GM21390 (cell line): Measurements from ENCODE around the gene IPO7.
"Not testable (repeated sequence)": the region's sequence is repeated elsewhere in the genome, so short reads cannot be mapped to it uniquely, and the experiment has no call there.

Source experiments
- ATAC-seq: cut with Tn5 transposase; IDR thresholded peaks from one replicate; pipeline ENCODE4 v1.9.1; 2021; ENCODE audit not compliant: unreplicated experiment

The IPO7 gene

DNA sequence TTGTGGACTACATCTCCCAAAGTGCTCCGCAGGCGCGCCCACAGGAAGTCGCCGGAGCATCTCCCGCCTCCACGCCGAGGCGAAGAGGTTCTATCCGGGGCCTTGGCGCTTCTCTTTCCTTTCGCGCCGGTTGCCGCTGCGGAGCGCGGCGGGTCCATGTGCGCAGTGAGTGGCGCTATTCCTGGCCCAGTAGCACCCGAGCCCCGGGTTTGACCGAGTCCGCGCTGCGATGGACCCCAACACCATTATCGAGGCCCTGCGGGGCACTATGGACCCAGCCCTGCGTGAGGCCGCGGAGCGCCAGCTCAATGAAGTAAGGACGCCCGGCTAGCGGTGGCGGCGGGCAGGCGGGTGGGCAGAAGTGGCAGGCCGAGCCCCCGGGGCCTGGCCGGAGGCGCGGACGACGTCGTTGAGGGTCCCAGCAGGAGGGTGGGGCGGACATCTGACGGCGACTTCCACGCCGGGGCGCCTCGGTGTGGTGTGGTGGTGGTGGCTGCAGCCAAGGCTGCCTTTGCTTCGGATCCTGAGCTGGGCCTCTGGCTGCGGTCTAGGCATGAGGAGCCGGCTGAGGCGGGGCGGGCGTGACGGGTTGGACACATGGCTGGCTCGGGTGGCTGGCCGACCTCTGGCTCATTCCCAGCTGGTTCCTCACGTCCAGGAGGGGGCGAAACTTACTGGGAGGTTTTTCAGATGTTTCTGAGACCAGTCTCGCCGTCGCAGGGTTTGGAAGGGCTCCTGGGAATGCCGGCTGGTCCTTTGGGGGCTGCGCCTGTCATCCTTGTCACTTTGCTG is at the start of gene IPO7:
TSS of gene IPO7 (plus strand) at position 118 of the 792 bp plus-strand sequence. CDS start at position 230, 112 bp downstream.
- ATAC-seq = peak; percentile 96

DNA sequence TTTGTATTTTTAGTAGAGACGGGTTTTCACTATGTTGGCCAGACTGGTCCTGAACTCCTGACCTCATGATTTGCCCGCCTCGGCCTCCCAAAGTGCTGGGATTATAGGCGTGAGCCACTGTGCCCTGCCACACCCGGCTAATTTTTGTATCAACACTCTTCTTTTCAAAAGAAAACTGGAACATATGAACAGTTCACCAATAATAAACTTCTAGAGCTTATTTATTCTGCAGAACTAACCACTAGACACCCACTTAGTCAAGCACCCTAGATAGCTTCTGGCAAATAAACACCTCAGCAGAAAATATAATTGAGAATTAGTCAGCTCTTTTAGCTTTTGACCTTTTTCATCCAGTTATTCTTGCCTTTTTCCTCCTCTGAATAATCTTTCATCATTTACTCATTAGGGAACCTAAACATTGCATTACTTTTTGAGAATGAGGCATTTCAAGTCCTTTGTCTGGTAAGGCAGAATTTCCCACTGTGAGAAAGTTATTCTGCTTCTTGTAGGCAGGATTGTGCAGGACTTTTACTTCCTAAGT is 42.7 kb upstream of the IPO7 start:
- ATAC-seq = no peak

DNA sequence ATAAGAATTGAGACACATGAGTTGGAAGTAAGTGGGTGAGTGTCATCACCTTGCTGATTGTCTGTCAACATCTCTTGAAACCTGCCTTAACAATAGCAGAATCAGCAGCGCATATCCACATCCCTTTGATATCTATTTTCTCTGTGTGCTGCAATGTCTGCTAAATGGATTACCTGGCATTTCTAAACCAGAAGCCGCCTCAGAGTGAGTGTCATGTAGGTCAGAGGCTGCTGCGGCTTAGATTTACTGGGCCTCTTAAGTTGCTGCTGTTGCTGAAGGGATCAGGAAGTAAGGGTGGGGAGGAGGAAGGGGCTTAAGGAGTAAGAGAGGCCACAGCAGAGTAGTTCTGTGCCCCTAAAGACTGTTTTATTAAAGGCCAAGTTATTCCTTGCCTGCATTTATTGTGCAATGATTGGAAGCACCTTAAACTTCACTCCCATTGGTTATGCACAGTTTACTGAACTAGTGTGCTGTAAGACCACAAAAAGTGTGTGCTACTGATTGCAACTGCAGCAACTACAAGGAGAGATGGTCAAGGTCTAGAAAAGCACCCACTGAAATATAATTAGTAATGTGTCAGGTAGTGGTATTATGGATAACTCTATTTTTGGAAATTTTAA is 40.3 kb upstream of the IPO7 start:
- ATAC-seq = no peak

DNA sequence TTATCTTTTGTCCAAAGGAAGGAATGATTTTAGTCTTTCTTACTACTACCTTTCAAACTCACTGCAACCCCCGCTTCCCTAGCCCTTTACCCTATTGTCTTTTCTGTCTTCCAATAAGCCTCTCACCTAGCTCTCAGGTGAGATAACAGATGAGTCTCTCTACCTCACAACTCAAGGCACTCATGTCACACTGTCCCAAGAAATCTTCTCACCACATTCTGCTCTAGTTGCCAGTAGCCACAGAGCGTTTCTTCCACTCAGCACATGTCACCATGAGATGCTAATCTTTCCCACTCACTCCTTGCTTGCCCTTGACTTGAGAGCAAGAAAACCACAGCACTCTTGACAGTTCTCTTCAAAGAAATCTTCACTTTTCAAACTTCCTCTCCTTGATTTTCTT is 37.4 kb upstream of the IPO7 start:
- no peak for ATAC-seq

DNA sequence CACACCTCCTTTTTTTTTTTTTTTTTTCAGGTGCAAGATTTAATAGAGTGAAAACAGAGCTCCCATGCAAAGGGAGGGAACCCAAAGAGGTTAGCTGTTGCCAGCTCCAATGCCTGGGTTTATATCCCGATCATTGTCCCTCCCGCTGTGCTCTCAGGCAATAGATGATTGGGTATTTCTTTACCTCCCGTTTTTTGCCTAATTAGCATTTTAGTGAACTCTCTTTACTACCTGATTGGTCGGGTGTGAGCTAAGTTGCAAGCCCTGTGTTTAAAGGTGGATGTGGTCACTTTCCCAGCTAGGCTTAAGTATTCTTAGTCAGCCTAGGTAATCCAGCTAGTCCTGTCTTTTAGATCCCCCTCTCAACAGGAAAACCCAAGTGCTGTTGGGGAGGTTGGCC is 36.7 kb upstream of the IPO7 start:
- not testable (repeated sequence) for ATAC-seq

DNA sequence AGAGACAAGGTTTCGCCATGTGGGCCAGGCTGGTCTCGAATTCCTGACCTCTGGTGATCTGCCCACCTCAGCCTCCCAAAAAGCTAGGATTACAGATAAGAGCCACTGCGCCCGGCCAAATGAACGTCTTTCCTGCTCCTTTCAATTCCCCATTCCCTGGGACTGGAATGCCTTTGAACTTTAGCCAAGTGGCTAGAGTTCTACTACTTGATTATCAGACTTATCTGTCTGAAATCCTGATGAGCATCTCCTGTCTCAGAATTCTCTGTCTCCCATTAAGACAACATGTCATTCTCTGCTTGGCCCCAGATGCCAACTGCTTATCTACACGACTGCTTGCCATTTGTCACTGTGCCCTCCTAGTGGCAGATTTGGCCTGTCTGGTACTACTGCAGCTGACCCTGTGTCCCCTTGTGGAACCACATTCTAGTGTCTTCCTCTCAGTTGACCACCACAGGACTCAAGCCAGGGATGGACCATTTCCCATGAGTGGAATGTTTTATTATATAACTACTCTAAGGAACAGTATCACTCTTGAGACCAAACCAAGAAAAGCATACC is 33.1 kb upstream of the IPO7 start:
- no peak for ATAC-seq

DNA sequence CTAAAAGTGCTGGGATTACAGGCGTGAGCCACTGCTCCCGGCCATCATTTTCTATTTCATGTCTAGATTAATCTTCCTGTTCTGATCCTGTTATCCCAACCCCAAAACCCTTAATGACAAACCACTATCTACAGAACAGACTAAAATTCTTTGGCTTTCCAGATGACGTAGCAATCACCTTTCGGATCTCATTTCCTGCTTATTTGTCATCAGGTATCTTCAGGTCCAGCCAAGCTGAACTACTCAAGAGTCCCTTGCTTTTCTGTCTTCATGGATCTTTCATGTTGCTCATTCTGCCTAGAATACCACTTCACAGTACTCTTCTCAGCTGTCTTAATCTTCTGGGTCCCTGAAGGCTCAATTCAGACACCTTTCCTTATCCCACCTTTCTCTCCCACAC is 27.4 kb upstream of the IPO7 start:
- no peak for ATAC-seq

DNA sequence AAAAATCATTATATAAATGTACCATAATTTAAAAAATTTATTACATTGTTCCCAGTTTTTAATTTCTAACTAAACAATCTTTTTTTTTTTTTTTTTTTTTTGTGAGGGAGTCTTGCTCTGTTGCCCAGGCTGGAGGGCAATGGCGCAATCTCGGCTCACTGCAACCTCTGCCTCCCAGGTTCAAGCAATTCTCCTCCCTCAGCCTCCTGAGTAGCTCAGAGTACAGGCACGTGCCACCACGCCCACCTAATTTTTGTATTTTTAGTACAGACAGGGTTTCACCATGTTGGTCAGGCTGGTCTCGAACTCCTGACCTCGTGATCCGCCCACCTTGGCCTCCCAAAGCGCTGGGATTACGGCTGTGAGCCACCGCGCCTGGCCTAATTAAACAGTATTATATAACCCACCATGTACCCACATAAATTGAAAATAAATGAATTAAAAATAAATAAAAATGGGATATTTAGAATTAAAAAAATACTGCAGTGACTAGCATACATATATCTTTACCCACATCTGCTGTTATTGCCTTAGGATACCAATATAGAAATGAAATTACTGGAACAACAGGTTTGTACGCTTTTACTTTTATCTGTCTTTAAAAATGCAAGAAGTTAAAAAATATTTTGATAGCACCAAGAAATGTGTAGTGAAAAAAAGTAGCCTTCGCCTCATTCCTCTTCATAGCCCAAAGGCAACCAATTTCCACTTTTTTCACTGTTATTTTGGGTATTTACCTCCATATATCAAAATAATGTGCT is 23.4 kb upstream of the IPO7 start:
- not testable (repeated sequence) for ATAC-seq

DNA sequence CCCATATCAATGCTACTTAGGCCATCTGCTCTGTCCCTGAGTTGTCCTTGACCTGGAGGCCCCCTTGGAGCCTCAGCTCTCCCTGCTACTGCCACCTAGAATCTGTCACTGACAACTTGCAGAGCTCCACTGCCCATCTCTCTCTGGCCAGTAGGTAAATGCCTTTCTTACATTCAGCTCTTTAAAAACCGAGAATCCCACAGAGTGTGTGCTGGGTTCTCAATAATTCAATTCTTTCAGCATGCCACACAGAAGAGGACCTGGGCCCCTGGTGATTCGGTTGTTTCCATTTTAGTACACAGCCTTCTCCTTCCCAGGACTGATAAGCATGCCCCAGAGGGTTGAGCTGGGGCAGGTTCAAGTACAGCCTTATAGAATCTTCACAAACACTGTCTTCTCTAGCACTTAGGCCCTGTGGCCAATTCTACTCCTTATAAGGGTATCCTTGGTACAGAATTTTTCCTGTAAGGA is 22.0 kb upstream of the IPO7 start:
- no peak for ATAC-seq

DNA sequence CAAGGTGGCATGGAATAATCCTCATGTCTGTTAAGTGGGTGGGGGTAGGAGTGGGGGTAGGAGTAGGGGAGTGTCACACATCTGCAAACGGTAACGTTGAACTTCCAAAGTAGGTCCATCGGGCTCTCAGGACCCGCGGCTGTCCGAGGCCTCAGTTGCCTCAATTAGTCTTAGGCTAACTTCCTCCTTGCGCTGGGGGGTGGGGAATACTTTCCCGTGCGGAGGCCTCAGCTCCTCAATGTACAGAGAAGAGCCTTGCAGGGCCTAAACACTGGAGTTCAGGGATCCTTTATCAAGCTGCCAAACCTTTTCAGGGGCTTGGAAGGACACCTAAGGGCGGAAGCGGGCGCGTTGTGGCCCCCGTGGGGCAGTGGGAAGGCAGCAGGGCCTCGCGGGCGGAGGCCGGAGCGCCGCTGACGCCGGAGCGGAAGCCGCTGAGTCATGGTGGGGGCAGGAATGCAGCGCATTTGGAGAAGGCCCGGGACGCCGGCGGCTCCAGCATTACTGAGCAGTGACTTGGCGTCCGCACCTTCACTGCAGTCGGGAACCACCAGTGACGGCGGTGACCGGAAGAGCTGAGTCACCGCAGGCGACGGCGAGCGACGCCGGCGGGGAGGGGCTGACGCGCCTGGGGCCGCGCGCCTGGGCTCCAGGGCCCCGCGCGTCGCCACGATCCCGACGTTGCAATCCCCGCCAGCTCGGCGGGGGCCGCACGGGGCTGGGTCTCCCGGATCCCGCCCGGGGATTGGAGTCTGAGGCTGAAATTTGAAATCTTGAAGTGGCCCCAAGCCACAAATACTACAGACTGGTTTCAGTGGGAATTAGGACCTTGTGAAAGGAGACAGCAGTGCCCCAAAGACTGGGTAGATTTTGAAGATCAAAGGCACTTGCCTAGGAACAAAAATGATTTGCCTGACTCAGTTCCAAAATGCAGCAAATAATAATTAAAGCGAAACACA is 20.2 kb upstream of the IPO7 start:
- peak; percentile 98 for ATAC-seq

DNA sequence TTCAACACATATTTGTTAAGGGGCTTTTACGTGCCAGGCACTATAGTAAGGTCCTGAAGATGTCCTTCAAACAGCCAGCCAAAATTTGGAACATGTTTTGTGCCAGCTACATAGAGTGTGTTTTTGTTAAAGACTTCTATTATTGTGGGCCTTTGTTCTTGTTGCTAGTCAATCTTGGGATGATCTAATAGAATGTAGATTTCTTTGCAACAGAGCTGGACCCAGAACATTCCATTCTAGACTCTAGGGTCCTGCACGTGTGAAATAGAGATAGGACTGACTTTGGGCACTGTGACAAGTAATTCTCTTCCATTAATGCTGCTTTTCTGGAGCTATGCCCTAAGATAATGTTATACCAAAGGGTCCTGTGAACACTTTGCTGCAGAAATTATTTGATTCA is 16.9 kb upstream of the IPO7 start:
- ATAC-seq = no peak

DNA sequence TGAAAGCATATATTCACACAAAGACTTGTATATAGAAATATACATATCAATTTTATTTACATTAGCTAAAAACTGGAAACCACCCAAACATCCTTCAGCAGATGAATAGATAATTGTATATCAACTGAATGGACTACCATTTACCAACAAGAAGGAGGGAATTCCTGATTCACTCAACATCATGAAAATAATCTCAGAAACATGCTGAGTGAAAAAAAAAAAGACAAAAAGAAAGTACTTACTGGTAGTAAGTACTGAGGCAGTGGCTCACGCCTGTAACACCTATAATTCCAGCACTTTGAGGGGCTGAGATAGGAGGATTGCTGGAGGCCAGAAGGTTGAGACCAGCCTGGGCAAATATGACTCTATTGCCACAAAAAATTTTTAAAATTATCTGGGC is 7.4 kb upstream of the IPO7 start:
- no peak for ATAC-seq

DNA sequence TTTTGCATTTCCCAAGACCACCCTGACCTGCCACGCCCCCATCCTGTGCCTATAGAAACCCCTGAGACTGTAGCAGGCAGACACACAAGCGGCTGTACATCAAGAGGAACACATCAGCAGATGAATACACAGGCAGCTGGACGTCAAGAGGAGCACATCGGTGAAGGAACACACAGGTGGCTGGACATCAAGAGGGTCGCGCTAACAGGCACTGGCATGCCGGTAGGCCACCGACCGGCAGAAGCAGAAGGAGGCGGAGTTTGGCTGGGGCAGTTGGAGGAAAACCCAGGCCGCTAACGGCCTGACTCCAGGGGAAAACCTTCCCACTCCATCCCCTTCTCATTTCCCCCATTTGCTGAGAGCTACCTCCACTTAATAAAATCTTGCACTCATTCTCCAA is 5.4 kb upstream of the IPO7 start:
- no peak for ATAC-seq

DNA sequence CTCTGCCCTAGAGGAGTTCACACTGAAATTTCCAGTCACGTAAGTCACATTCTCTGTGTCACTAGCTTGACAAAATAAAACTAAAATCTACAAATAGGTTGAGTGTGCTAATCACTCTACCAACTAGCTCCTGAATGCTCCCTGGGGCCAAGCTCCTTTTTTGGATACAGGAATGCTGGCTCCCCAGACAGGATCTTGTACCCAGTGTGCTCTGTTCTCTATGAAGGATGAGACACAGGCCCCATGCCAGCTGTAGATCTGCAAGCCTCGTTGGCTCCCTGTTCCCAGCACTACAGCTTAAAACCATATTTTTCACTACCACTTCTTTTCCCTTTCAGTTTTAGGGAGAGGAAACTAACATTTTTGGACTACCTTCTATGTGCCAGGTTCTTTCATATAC is 3.7 kb upstream of the IPO7 start:
- no peak for ATAC-seq

DNA sequence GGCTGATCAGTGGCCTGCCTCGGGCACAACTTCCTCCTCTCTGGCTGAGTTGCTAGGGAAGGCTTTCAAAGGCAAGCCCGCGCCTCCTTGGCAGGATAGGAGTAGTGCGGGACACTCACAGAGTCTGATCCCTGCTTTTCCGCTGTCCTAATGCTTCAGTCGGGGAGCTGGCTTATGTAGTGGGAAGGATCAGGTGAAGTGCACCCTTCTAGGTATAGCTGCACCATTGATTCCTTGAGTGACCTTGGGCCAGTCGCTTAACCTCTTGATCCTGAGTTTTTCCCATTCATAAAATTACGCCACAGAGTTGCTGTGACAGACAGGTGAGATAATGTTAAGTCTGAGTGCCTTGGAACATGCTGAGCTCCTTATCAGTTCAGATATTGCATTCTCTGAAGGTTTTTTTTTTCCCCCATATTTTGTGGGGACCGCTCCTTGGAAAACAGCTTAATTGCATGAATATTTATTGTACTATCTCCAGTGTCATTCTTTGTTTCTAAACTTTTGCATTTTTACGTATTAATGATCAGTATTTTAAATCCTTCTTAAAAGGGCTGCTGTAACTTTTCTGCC is 961 bp downstream of the IPO7 start:
- ATAC-seq = no peak

DNA sequence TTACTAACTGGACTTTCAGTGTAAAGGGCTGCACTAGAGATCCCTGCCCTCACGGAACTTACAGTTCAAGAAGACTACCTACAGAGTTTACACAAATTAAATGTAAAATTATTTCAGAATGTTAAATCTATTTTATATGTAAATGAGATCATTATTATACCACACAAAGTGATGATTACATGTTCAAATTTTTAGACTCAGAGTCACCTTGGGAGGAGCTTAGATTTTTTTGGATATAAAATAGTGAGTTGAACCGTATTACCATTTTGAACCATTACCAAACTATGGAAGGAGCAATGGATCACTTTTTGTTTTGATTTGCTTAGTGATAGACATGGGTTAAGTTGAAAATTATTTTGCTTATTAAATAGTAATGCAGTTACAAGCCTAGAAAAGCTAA is 1.6 kb downstream of the IPO7 start:
- ATAC-seq = no peak

DNA sequence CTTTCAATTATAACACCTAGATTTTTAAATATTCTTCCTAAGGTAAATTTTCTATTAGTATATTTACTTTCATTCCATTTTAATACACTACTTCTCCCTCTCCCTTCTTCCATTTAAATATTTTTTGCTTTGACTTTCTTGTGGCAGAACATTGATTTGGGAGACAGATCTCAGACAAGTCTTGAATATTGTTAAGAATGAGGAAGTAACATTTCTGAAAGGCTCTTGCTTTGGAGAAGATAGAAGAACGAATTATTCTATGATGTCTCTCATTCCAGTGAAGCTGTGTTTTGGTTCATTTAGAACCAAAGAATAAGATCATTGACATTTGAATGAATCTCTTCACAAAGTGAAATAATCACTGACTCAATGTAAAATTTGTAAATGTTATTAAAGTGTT is 2.4 kb downstream of the IPO7 start:
- ATAC-seq = no peak

DNA sequence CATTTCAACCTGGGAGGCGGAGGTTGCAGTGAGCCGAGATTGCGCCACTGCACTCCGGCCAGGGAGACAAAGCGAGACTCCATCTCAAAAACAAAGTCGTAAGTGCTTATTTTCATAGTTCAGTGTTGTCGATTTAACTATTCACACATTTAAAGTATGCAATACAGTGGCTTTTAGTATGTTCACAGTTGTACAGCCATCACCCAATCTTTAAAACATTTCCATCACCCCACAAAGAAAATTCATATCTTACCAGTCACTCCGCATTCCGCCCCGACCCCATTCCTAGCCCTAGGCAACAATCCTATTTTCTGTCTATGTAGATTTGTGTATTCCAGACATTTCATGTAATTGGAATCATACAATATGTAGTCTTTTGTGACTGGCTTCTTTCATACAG is 11.9 kb downstream of the IPO7 start:
- ATAC-seq = no peak

DNA sequence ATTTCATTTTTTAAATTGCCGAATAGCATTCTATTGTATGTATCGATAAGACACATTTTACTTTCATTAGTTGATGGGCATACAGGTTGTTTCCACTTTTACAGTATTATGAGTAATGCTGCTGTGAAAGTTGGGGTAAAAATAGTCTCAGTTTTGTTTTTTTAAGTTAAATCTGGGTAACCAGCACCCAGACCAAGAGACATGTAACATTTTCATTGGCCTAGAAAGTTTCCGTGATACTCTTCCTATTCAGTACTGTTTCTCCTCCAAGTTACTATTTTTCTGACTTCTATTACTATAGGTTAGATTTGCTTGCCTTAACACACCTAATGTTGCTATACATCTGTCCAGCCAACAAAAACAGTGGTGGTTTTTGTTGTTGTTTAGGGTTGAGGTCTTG is 12.3 kb downstream of the IPO7 start:
- ATAC-seq = peak; percentile 79
